Neural crest cell (in vitro differentiated cells): Measurements from ENCODE around the gene SLC37A1. TPM values are rescaled to one million over a fixed set of nuclear protein-coding genes. Genes with fewer than 3 reads are reported as not detected.
A peak's percentile ranks its signal among the peaks of the same experiment; 100 is the strongest.

Source experiments
- DNase-seq: peaks from one replicate; pipeline ENCODE4 v3.0.0; 2021; ENCODE audit warnings: low read depth, mixed read lengths, low spot score
- H3K27ac Mint-ChIP-seq: one replicate; pipeline ENCODE4 v1.8.0; 2021; ENCODE audit warnings: mild to moderate bottlenecking, mixed read lengths; ENCODE audit not compliant: unreplicated experiment
- H3K27me3 Mint-ChIP-seq: 2 replicates; pipeline ENCODE4 v1.8.0; 2021; ENCODE audit warnings: low read depth, mild to moderate bottlenecking, mixed read lengths
- H3K36me3 Mint-ChIP-seq: 2 replicates; pipeline ENCODE4 v1.8.0; 2021; ENCODE audit warnings: low read depth, mild to moderate bottlenecking, mixed read lengths
- H3K4me1 Mint-ChIP-seq: 2 replicates; pipeline ENCODE4 v1.8.0; 2021; ENCODE audit warnings: mixed read lengths
- H3K4me3 Mint-ChIP-seq: one replicate; pipeline ENCODE4 v1.8.0; 2021; ENCODE audit warnings: mild to moderate bottlenecking, mixed read lengths
- H3K9me3 Mint-ChIP-seq: 2 replicates; pipeline ENCODE4 v1.8.0; 2021; ENCODE audit warnings: mixed read lengths
- total RNA-seq: library from RNA; stranded (reverse); gene quantifications from 2 replicates; pipeline ENCODE4 v1.2.1, GENCODE V29; 2021
- TF ChIP-seq, protein P1 (sequence below): fragments of 200-600 bp; sonication (generic); conservative IDR thresholded peaks from 2 replicates; pipeline ENCODE4 v1.5.0; 2021; ENCODE audit warnings: antibody characterized with exemption, mild to moderate bottlenecking

SLC37A1 gene
- total RNA-seq, 1 donor from 2014 or later = 9.1 TPM

DNA sequence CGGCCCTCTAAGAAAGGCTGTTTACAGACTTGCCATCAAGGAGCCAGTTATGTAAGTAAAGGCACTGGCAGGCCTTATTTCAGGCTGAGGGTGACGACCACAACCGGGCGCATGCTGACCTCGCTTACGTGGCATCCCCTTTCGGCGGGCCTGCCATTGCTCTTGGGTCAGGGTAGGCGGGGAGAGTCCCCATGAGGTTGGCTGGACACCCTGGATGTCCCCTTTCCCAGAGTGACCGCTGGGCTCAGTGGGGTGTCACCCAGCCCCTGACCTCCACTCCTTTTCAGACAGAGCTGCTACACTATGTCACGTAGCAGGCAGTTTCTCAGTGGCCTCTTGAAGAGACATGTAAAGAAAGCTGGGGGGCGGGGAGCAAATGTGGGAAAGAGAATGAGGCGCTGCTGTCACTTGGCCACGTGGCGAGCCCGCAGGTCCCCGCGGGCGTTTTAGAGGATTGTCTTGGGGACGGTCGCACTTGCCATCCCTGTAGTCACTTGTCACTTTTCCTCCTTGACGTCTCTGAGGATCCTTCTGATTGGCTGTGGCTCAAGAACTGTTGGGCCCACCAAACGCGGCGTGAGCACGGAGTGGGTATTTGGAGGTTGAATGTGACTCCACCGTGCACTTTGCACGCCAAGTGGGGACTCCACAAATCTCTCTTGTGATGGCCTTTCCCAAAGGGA, 42.2 kb downstream of the SLC37A1 start:
- Mint-ChIP-seq H3K36me3 (peaks cover 6% of the 10 kb centered on the region), H3K27ac (peak overlapping the region; percentile 47)

DNA sequence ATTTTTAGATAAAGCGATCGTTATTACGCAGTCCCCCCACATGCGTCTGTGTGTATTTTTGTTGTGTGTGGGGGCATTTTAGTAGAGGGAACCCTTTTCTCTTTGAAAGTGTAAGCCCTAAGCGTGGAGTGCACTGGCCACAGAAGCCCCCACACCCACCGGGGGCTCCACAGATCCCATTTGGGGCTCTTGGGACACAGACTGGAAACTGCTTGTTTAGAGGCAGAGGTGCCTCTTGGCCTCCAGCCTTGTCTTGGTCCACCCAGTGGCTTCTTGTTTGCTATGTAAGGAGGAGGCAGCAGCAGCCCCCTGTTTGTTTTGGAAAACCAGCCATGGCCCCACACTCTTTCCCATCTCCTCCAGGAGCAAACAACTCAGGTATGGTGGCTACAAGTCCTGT, 42.8 kb downstream of the SLC37A1 start:
- H3K27me3 Mint-ChIP-seq = no peaks in the 10 kb centered on the region
- DNase-seq = no peak
- no peaks in the 10 kb centered on the region for H3K9me3 Mint-ChIP-seq
- no peak overlapping the region for H3K4me3 Mint-ChIP-seq
- no peaks in the 10 kb centered on the region for H3K4me1 Mint-ChIP-seq
- no peaks in the 10 kb centered on the region for H3K36me3 Mint-ChIP-seq
- no peak overlapping the region for H3K27ac Mint-ChIP-seq
- TF ChIP-seq, protein P1, sequence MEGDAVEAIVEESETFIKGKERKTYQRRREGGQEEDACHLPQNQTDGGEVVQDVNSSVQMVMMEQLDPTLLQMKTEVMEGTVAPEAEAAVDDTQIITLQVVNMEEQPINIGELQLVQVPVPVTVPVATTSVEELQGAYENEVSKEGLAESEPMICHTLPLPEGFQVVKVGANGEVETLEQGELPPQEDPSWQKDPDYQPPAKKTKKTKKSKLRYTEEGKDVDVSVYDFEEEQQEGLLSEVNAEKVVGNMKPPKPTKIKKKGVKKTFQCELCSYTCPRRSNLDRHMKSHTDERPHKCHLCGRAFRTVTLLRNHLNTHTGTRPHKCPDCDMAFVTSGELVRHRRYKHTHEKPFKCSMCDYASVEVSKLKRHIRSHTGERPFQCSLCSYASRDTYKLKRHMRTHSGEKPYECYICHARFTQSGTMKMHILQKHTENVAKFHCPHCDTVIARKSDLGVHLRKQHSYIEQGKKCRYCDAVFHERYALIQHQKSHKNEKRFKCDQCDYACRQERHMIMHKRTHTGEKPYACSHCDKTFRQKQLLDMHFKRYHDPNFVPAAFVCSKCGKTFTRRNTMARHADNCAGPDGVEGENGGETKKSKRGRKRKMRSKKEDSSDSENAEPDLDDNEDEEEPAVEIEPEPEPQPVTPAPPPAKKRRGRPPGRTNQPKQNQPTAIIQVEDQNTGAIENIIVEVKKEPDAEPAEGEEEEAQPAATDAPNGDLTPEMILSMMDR = no peak

More for the DNA sequence above, 42.2 kb downstream of the SLC37A1 start:
- Mint-ChIP-seq H3K27me3 (no peaks in the 10 kb centered on the region), H3K9me3 (peaks cover 4% of the 10 kb centered on the region), H3K4me3 (no peak overlapping the region), H3K4me1 (no peaks in the 10 kb centered on the region)
- TF ChIP-seq, protein P1 = no peak
- no peak for DNase-seq

DNA sequence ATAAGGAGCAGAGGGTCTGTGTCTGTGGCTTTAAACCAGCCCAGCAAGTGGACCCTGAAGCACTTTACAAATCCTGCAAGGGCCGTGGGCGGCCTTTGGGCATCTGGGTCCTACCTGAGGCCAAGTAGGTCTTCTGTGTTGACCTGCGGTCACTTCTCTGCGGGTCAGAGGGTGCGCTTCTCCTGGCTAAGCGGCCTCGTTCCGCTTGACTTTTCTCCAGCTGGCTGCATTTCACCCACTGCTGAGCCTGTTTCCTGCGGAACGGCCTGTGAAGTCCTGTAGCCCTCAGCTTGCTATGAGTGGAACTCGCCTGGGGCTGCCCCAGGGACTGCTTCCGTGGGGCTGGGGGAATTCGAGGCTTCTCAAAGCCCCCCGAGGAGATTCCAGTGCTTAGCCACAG, 43.3 kb downstream of the SLC37A1 start:
- Mint-ChIP-seq H3K36me3 (no peaks in the 10 kb centered on the region), H3K27ac (no peak overlapping the region), H3K9me3 (no peaks in the 10 kb centered on the region), H3K4me3 (no peak overlapping the region), H3K4me1 (peaks cover under 1% of the 10 kb centered on the region), H3K27me3 (no peaks in the 10 kb centered on the region)
- TF ChIP-seq, protein P1 = no peak
- no peak for DNase-seq

DNA sequence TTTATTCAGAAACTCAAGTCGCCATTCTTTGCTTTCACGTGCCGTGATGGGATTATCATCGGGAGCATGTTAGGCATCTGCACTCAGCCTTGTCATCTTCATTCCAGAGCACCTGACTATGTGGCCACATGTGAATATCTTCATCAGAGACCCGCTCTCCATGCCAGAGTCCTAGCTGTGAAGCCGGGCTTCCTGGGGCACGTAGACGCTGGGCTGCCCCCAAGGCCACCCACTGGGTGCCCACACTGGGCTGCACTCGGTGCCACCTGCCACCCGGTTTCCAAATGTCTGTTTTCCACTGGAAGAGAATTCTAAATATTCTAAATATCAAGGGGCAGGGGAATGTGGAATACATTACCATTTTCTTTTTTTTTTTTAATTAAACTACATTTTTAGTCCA, 43.8 kb downstream of the SLC37A1 start:
- peak overlapping the region; percentile 6 for H3K27ac Mint-ChIP-seq

DNA sequence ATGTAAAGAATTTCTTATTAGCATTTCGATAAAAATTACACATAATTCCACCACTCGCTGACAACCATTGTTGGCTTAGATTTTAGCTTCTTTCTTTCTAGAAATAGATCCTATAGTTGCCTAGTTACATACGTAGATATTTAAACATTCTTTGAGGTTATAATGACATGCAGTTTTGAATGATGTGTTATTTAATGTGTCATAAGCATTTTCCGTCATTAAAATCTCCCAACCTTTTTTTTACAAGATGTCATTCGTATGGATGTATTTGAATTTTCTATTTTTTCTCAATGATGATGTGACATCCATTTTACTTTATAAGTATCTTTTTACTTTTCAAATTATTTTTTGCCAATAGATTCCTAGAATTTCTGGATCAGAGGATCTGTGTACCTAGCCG, 44.7 kb downstream of the SLC37A1 start:
- no peak overlapping the region for H3K4me3 Mint-ChIP-seq

More for the DNA sequence above, 43.8 kb downstream of the SLC37A1 start:
- Mint-ChIP-seq H3K4me1 (peaks cover 4% of the 10 kb centered on the region), H3K36me3 (no peaks in the 10 kb centered on the region), H3K27me3 (no peaks in the 10 kb centered on the region), H3K4me3 (no peak overlapping the region), H3K9me3 (no peaks in the 10 kb centered on the region)
- TF ChIP-seq, protein P1 = no peak
- no peak for DNase-seq

More for the DNA sequence above, 44.7 kb downstream of the SLC37A1 start:
- TF ChIP-seq, protein P1 = no peak
- no peaks in the 10 kb centered on the region for H3K9me3 Mint-ChIP-seq
- no peak overlapping the region for H3K27ac Mint-ChIP-seq
- H3K4me1 Mint-ChIP-seq = peaks cover 4% of the 10 kb centered on the region
- DNase-seq = no peak
- H3K27me3 Mint-ChIP-seq = no peaks in the 10 kb centered on the region
- no peaks in the 10 kb centered on the region for H3K36me3 Mint-ChIP-seq
